Glomerular endothelial cell (primary cell): Measurements from ENCODE around the gene OR6F1. TPM values are rescaled to one million over a fixed set of nuclear protein-coding genes. Genes with fewer than 3 reads are reported as not detected.
"Not testable (repeated sequence)": the region's sequence is repeated elsewhere in the genome, so short reads cannot be mapped to it uniquely, and the experiment has no call there.

Experiments used
- DNase-seq: peaks from one replicate; pipeline ENCODE4 v3.0.0-alpha.2; 2011; ENCODE audit warnings: low read depth, low spot score; ENCODE audit errors: extremely low read depth
- total RNA-seq: library from RNA; depleted of rRNA; stranded (reverse); fragments of >200 nt; gene quantifications from 2 replicates; pipeline ENCODE4 v1.2.3, GENCODE V29; 2015

Gene OR6F1
- total RNA-seq: not detected in 2 replicates

DNA sequence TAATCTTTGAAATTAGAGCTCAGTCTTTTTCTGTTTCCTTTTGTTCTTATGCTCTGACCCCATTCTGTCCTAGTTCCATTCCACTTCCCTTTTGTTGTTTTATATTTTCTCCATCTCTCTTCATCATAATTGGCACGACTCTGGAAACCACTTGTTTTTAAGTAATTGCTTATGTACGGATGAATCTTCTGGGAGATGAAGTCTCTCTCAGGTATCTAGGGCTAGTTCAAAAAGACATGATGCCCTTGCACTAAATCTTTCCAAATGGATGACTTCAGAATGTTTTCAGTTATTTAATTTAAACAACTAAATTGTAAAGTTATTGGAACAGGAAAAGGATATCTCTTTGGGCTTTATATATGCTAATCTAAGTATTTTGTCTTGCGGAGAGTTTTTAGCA, at the start of gene OR6F1:
Gene OR6F1 (minus strand): TSS at position 101 of the 400 bp plus-strand sequence. CDS start 3,891 bp downstream, outside the sequence.
- DNase-seq: no peak

DNA sequence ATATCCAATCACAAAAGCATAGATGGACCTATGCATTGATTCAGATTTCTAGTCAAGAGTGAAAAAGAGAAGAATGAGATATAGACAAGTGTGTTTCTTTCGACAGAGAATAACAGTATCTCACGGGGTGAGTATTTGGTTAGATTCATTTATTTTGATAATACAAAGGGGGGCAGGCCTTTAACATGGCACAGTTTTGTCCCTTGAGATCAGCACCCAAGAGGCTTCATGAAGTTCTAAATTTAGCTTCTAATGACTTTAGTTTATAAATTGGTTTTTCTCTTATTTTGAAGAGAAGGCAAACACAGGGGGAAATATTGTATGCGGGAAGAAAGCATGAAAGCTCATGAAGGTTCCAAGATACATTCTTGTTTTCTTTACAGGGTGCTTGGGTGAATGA, 44.0 kb upstream of the OR6F1 start, which contains the start of gene OR1C1:
Gene OR1C1 (minus strand): TSS at position 101 of the 400 bp plus-strand sequence. CDS start 2,150 bp downstream, outside the sequence.
- no peak for DNase-seq

DNA sequence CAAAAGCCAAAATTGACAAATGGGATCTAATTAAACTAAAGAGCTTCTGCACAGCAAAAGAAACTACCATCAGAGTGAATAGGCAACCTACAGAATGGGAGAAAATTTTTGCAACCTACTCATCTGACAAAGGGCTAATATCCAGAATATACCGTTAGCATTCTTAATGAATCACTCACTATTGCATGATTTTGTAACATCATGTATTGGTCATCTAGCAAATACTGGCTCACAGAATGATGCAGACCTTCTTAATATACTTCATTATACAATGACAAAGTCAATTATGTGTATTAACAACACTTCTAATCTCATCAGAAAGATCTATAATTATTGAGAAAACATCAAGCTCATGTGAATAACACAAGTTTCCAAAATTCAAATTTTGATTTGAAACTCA, 37.9 kb upstream of the OR6F1 start:
- not testable (repeated sequence) for DNase-seq

DNA sequence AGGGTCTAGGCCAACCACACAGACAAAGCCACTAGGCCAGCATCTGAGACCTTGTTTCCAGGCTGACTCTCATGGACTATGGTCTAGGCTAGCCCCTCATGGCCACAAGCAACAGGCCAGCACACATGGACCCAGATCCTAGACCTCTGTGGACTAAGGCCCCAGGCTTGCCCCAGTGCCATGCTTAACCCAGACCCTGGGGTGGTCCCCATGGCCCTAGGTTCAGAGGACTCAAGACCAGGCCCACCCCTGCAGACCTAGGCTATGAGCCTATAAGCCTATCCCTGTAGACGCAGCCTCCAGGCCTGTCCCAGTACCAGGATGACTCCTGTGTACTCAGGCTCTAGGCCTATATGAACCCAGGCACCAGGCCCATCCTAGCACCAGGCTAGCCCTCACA, 33.4 kb upstream of the OR6F1 start:
- no peak for DNase-seq

DNA sequence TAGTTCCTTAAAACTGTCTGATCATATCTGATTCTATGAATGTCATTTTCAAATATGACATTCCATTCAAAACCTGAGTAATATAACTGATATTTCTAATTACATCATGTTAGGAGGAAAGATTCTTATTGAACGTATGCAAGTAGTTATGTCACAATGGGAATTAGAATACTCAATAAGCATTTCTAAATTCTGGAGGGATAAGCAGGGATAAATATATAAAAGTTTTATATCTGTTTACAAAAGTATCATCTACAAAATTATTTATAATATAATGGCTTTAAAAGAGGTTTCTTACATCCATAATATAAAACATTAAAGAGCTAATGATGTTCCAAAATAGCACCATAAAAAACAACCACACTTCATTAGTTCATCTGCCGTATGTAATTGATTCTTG, 31.6 kb upstream of the OR6F1 start, which contains the start of gene OR14A2:
Gene OR14A2 (minus strand): TSS at position 101 of the 400 bp plus-strand sequence.
- DNase-seq: no peak

DNA sequence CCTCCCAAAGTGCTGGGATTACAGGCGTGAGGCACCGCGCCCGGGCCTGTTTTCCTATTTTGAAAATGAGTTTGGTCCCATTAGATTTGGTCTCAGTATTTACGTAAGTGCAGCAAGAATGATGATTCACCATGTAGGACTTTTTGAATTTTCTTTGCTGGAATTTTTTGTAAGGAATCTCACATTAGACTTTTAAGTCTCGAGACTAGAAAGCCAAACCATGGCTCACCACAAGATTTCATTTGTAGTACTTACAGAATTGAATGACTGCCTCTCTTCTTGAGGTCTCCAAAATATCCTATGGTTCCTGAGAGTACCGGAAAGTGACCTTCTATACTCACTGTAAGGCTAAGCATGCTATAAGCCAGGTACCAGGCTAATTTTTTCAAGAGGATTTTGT, 31.2 kb upstream of the OR6F1 start:
- DNase-seq: no peak

DNA sequence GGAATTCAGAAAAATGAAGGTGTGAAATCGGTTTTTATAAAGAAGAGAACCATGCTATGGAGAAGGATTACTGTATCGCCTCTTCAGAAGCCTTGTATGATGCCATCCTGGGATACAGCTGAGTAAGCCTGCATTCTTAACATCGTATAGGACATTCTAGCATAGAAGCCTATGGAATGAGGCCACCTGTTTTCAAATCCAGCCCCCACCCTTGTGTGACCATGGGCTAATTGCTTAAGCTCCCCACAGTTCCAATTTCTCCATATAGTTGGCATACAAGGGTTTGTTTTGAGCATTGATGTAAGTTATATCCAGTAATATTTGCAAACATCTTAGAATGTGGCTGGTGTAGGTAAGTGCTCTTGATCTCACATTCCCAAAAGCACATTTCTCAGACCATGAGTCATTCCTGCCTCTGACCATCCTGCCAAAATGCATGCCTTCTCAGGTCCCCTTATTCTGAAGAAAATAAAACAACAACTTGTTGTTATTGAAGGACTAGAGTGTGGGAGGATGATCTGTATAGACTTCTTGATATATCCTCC, 30.0 kb upstream of the OR6F1 start:
- no peak for DNase-seq

DNA sequence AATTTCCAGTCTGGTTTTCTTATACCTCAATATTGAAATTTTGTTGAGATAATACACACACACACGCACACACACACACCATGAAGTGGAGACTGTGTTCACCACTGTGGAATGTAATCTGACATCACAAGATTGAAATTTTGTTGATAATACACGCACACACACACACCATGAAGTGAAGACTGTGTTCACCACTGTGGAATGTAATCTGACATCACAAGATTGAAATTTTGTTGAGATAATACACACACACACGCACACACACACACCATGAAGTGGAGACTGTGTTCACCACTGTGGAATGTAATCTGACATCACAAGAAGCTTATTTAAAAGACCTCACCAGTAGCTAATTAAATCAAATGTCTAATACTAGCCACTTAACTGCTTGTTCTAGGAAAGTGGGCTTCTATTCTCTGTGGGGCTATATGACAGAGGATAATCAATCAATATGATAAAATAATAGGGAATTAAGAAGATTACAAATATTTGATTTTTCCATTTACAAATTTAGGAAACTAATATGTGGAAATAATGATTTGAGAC, 25.8 kb upstream of the OR6F1 start:
- not testable (repeated sequence) for DNase-seq

DNA sequence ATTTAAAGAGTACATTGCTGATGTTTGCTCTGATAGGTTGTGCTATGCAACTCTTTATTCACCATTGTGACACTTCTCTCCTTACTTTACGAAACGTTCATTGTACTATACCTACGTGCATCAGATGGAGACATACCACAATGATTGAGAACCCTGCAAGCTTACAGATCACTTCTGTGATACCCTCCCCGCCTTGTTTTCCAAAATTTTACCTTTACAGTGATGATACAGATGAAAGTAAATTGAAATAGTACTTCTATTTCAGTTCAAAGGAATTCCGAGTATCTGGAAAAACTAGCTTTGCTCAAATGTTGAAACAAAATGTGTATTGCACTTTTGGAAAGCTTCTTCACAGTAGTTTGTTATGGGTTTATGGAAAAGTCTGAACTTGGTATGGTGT, 25.3 kb upstream of the OR6F1 start:
- DNase-seq: no peak

DNA sequence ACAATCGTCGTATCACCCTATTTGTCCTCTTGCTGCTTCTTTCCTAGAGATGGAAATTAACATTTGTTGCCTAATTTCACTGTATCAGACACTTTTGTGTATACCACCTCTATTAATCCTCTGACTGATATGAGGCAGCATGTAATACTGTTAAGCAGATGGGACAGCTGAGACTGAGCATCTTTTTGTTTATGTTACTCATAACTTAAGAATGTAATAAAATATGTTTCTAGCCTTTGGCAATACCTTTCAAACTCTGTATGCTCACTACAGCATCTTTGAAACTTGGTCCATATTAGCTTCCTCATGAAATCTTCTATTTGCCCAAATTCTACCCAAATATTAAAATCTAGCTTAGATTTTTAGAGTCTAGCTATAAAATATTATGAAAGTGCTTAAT, 24.3 kb upstream of the OR6F1 start:
- DNase-seq: no peak

DNA sequence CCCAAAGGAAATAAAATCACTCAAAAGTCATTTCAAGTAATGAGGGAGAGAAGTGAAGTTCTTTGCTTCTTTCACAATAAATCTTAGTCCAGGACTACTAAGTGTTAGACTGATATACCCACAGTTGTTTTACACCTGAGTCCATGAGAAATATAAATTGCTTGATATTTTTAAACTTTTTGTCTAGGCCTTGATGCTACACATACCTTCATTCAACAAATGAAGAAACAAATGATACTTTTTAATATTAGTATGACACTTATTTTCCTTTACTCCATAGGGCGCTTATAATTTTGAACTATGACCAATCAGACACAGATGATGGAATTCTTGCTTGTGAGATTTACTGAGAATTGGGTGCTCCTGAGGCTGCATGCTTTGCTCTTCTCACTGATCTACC, 21.9 kb upstream of the OR6F1 start, which contains the start of gene OR14K1:
Gene OR14K1 (plus strand): TSS at position 301 of the 400 bp plus-strand sequence. CDS start 0 bp downstream, at position 301.
- DNase-seq: no peak

DNA sequence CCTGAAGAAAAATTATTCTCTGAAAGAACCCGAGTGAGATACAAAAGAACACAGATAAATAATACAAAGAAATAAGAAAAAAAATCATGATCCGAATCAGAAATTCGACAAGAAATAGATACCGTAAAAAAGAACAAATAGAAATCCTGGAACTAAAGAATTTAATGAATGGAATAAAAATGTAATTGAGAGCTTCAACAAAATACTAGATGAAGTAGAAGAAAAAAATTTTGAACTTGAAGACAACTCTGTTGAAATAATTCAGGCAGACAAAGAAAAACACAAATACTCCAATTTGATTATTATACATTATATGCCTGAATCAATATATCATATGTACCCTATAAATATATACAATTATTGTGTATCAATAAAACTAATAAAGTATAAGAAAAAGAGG, 4.8 kb upstream of the OR6F1 start:
- no peak for DNase-seq

DNA sequence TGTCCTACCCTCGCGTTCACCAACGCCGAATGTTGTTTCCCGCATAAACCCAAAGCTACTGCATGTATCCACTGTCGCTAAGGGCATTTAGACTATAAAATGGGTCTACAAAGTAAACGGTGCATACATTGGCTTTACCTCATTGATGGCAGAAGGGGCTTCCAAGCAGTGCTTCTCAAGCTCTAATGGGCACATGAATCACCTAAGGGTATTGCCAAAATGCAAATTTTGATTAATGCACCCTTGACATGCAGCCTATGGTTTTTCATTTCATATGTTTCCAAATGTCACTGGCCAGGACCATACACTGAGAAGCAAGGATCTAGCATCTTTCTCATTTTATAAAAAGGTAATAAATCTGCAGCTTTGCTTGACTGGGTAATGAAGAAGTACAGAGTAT, 2.7 kb downstream of the OR6F1 start:
- DNase-seq: no peak

DNA sequence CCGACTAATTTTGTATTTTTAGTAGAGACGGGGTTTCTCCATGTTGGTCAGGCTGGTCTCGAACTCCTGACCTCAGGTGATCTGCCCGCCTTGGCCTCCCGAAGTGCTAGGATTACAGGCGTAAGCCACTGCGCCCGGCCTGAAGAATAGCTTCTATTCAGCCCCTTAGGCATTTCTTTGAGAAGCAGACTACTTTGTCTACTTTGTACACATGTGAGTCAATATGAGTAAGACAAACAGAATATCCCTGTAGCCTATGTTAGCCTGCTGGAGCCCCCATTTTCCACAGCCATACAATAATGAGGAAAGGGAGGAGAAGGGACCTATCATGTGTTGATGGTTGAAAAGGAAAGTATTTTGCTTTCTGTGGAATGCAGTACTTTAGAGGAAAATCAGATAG, 5.8 kb downstream of the OR6F1 start:
- DNase-seq: not testable (repeated sequence)

DNA sequence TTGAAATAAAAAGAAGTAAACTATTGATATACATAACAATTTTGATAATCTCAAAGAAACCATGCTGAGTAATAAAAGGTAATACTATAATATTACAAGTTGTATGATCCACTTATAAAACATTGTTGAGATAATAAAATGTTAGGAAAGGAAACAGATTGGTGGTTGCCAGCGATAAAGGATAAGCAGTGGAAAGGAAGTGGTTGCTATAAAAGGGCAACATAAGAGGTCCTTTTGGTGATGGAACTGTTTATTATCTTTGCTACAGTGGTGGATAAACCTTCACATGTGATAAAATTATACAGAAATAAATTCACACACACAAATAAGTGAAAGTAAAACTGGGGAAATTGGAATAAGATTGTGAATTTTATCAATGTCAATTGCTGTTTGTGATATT, 15.1 kb downstream of the OR6F1 start:
- no peak for DNase-seq

DNA sequence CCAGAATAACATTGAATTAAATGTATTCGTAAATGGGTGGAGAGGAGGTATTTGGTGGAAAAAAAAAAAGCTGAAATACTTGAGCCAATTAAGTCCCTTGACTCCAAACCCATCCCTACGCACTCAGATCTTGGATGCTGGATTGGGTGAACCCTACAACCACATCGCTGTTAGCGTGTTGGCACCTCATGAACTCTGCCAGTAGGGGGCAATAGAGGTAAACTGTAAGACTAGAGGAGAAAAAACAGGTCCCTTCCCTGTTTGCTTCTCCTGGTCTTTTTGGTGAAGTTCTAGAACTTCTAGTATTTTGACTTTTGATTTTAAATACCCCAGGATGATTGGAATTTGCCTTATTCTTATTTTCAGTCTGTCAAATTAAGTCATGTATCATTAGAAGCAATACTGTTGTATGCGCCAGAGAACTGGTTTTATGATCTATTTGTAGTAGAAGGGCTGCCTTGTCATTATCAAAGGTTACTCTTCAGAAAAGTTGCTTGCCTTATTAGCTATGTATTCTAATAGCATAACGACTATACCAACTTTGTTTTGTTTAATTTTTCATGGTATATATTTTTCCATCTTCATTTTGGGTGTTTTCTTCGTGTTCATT, 35.1 kb downstream of the OR6F1 start:
- no peak for DNase-seq

DNA sequence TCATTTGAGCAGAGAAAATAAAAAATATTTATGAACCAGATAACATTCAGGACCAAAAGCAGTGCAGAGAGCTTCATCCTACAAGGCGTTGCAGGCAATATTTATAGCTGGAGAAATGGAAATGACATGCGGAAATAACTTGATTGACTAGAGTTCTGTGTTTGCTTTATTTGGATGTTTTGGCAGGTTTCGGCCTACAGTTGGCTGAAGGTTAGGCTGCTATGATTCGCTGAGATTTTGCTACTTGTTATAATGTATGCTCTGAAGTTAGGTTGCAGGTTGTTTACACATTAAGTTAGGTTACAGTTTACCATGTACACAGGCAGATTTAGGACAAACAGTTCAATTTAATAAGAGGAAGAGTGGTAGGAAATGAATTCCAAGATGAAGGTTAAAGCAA, 36.3 kb downstream of the OR6F1 start:
- DNase-seq: no peak

DNA sequence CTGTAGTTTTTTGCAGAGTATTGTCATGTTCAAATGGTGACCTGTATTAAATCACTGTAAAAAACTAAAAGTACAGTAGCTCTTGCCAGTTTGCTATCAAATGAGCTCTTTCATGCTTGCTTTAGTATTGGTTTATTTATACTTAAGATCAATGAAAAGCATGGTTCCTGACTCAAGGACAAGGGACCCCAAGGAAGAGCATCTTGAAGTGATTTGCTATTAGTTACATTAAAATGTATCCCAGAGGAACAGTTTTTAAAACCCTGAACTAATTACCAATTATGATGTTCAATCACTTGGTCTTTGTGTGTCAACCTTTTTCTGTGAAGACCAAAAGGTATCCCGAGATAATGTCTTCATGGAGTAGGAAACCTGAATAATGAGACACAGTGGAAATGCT, 36.8 kb downstream of the OR6F1 start, which contains the start of gene OR13G1:
Gene OR13G1 (minus strand): TSS at position 101 of the 400 bp plus-strand sequence. CDS start 6,698 bp downstream, outside the sequence.
- no peak for DNase-seq

DNA sequence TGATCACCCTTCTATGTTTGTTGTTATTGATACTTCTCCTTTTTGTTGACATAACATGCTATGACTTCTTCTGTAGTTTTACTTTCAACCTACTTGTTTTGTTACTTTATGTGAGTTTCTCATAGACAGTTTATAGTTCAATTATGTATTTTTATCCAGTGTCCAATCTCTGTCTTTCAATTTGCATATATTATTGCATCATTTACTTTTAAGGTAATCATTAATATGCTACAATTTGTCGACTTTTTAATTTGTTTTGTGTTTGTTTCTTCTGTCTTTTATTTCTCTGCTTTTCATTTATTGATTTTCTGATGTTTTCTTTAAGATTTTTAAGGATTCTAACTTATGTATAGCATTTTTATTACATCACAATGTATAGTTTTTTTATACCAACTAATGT, 47.2 kb downstream of the OR6F1 start:
- no peak for DNase-seq
